SJSA1 (cell line): ENCODE measurements around the gene GJA3. TPM values are rescaled to one million over a fixed set of nuclear protein-coding genes. Genes with fewer than 3 reads are reported as not detected.

ENCODE experiments used
- DNase-seq, 2 experiments: peaks; one replicate each; pipeline ENCODE4 v3.0.0-alpha.2; 2015 to 2020; ENCODE audit warnings: low spot score in 2 of 2, low read depth in 1 of 2
- H3K27ac ChIP-seq: fragments of 250-450 bp; sonication (Bioruptor Pico); 2 replicates; pipeline ENCODE4 v1.5.1; 2020; ENCODE audit warnings: mild to moderate bottlenecking, moderate library complexity
- H3K27me3 ChIP-seq: fragments of 250-450 bp; sonication (Bioruptor Pico); replicated peaks from 2 replicates; pipeline ENCODE4 v1.5.1; 2020; ENCODE audit warnings: mild to moderate bottlenecking, moderate library complexity
- H3K36me3 ChIP-seq: fragments of 250-450 bp; sonication (Bioruptor Pico); 2 replicates; pipeline ENCODE4 v1.5.1; 2020; ENCODE audit warnings: mild to moderate bottlenecking
- H3K4me1 ChIP-seq: fragments of 250-450 bp; sonication (Bioruptor Pico); replicated peaks from 2 replicates; pipeline ENCODE4 v1.6.1; 2021; ENCODE audit warnings: mild to moderate bottlenecking
- H3K4me3 ChIP-seq: fragments of 250-450 bp; sonication (Bioruptor Pico); 2 replicates; pipeline ENCODE4 v1.5.1; 2020; ENCODE audit warnings: mild to moderate bottlenecking
- H3K9me3 ChIP-seq: fragments of 250-450 bp; sonication (Bioruptor Pico); replicated peaks from 2 replicates; pipeline ENCODE4 v1.5.1; 2020; ENCODE audit warnings: mild to moderate bottlenecking
- total RNA-seq: library from RNA; depleted of rRNA; stranded (reverse); fragments of >200 nt; shearing (Covaris generic); gene quantifications from 2 replicates; pipeline ENCODE4 v1.2.3, GENCODE V29; 2014; rRNA removed

The GJA3 gene
- total RNA-seq, result not detected in 2 replicates

DNA sequence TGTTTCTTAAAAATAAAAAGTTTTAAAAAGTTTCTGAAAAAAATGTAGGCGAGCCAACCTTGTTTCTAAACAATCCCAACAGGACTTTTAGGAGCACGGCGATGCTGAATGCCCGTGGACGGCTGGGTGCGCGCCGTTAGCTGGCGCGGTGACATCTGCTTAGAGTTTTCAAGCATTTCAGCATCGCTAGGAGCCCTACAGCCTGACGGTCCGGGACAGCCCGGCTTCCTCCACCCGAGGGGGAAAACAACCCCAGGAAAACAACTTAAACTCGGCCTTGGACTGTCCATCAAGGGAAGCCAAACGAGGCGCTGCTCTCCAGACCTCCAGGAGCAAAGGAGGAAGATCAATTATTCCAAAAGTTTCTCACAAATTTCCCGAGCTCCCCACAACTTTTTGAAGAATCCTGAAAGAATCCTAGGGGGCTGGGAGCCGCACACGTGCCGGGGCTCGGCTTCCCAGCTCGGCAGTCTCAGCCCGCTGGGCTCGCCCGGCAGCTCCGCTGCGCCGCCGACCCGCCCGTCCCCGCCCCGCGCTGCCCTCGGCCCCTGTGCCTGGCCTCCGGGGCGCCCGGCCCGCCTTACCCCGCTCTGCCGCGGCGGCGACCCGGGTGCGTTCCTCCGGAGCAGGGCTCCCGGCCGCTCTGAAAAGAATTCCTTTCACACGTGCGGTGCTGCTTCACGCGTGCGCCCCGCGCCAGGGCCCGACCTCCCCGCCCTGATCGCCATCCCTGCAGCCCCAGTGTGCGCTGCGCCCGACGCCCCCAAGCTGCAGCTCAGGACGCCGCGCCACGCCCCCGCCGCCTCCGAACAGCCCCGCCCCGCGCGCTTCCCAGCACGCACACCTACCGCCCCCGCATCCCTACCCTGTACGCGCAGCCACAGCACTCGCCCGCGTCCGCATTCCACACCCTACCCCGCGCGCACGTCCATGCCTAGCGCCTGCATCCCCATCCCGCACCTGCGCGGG lies at the start of gene GJA3:
Gene GJA3, minus strand, starts transcription at position 747 of the 969 bp plus-strand sequence. CDS start 17,764 bp downstream, outside the sequence.
- Histone ChIP-seq H3K9me3 (no peaks in the 10 kb centered on the region; the same call in 1 of the 2 replicates), H3K27me3 (peaks cover 39% of the 10 kb centered on the region), H3K27ac (no peak within 1 kb of the TSS), H3K36me3 (no peaks in the 10 kb centered on the region), H3K4me3 (peak within 1 kb of the TSS; percentile 31), H3K4me1 (peaks cover 20% of the 10 kb centered on the region)
- peak in 1 of 2 experiments; percentile 6 for DNase-seq

DNA sequence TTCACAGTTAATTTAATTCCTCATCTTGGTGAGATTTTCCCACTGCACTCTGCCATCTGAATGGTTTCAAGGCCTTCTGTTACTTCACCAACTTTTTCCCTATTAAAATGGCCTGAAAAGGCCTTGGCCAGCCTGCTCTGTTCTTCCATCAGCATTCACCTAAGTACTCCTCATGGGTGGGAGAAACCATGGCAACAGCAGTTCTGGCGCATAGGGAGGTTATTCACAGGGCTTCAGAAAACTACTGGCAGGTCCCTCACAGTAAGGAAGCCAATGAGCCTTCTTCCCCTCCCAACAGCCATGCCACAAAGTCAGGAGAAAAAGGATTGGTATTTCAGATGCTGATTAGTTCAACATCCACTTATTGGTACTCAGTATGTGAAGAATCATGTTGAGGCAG lies 49.1 kb upstream of the GJA3 start:
- no peaks in the 10 kb centered on the region for H3K36me3 ChIP-seq
- H3K9me3 ChIP-seq, result no peaks in the 10 kb centered on the region
- no peak overlapping the region for H3K4me3 ChIP-seq
- no peak overlapping the region for H3K27ac ChIP-seq
- no peaks in the 10 kb centered on the region for H3K4me1 ChIP-seq
- no peak for DNase-seq
- no peaks in the 10 kb centered on the region; the same call in 1 of the 2 replicates for H3K27me3 ChIP-seq

DNA sequence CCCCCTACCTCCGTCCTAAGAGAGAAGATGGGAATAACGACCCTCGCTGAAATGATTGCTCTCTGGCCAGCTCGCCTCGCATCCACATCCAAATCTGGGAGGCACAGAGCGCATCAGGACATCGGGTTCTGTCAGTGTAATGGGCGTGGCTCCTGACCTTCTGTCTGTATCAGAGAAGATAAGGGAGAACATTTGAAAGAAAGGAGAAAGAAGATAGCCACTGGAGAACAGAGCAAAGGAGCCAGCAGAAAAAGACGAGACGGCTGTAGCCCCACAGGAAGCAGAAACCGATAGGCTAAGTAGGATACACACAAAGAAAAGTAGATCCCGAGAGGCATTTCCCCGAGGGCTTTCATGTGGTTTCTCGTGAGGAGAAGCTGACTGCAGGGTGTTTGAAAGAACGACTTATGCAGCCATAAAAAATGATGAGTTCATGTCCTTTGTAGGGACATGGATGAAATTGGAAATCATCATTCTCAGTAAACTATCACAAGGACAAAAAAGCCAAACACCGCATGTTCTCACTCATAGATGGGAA lies 45.9 kb upstream of the GJA3 start:
- no peaks in the 10 kb centered on the region for H3K4me1 ChIP-seq
- H3K4me3 ChIP-seq, result no peak overlapping the region
- no peaks in the 10 kb centered on the region; the same call in 1 of the 2 replicates for H3K27me3 ChIP-seq
- no peaks in the 10 kb centered on the region for H3K36me3 ChIP-seq
- H3K9me3 ChIP-seq, result no peaks in the 10 kb centered on the region
- no peak overlapping the region for H3K27ac ChIP-seq
- DNase-seq, result no peak

DNA sequence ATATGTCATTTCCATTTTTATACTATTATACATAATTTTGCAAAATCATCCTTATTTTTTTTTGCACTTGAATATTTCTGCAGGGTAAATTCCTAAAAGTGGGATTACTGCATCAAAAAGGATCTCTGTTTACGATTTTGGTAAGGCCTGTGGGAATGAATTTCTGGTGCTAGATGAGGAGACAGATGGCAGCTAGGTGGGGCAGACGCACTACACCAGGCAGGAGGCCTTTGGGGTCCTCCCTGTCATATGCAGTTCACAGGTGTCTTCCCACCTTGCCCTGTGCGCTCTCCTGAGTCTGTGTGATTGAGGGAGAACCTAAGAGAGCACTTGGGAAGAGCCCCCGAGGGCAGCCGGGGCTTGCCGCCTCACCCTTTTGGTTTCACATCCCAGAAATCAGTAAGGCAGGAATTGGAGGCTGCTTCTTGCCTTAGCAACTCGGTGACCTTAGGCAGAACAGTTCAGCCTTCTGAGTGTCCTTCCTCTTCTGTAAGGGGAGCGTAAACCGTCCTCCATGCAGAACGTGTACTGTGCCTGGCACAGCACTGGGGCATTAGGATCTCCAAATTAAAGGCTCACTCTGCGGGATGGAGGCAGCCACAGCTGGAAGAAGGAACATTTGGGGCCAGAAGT lies 45.3 kb upstream of the GJA3 start:
- DNase-seq, result no peak
- Histone ChIP-seq H3K27me3 (no peaks in the 10 kb centered on the region; the same call in 1 of the 2 replicates), H3K4me3 (no peak overlapping the region), H3K36me3 (no peaks in the 10 kb centered on the region), H3K27ac (no peak overlapping the region), H3K9me3 (no peaks in the 10 kb centered on the region), H3K4me1 (no peaks in the 10 kb centered on the region)

DNA sequence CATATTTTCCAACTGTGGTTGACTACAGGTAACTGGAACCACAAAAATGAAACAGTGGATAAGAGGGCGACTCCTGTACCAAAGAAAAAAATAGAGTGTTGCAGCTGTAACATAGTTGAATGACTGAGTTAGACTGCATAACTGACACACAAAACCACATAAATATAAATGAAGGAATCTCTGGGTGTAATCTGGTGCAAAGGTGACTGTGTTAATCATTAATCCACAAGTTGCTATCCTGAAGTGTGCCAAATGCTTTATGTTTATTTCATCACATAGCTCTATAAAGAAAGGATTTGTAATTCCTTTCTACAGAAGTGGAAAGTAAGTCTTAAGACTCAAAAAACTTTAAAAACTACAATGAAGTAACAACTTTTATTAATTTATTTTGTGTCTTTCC lies 37.9 kb upstream of the GJA3 start:
- Histone ChIP-seq H3K4me1 (no peaks in the 10 kb centered on the region), H3K27ac (no peak overlapping the region), H3K9me3 (no peaks in the 10 kb centered on the region), H3K4me3 (no peak overlapping the region), H3K36me3 (no peaks in the 10 kb centered on the region), H3K27me3 (peaks cover 34% of the 10 kb centered on the region)
- DNase-seq, result no peak

DNA sequence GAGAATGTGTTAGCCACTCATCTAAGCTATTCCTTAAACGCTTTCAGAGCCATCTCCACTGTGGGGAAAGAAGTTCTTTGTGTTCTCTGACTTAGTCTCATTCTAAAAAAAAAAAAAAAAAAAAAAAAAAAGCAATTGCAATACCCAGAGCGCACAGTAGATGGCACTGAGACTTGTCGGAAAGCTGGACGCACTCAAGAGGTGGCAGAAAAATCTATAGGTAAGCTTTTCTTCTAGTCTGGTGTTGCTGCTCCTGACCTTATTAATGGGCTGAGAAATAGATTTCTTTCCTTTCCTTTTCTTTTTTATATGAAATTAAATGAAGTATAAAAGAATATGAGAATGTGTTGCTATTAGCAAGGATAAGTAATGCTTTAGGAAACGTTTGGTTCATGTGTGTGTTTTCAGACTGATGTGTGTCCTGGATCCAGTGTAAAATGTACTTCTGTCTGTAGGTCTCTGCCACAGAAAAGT lies 36.5 kb upstream of the GJA3 start:
- H3K27me3 ChIP-seq, result peaks cover 46% of the 10 kb centered on the region
- DNase-seq, result peak in 1 of 2 experiments; percentile 60

DNA sequence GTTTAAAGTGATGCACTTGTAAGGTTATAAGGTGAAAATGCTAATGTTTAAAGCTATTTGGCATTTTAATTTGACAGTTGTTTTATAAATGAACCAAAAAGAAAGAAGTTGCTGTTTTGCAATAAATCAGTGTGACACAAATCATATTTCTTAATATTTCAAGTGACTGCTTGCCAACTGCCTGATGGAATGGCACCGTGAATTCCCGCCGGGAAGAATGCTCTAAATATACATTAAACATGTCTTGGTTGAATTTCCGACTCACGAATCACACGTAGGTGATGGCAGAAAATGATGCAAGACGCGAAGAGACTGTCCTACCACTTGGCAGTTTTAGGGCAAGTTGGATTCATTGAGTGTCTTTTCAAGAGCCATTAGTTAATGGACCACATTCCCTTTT lies 34.9 kb upstream of the GJA3 start:
- no peak for DNase-seq
- no peak overlapping the region for H3K4me3 ChIP-seq

More for the DNA sequence above, 36.5 kb upstream of the GJA3 start:
- Histone ChIP-seq H3K27ac (no peak overlapping the region), H3K4me1 (peaks cover 4% of the 10 kb centered on the region), H3K9me3 (no peaks in the 10 kb centered on the region), H3K4me3 (no peak overlapping the region), H3K36me3 (no peaks in the 10 kb centered on the region)

DNA sequence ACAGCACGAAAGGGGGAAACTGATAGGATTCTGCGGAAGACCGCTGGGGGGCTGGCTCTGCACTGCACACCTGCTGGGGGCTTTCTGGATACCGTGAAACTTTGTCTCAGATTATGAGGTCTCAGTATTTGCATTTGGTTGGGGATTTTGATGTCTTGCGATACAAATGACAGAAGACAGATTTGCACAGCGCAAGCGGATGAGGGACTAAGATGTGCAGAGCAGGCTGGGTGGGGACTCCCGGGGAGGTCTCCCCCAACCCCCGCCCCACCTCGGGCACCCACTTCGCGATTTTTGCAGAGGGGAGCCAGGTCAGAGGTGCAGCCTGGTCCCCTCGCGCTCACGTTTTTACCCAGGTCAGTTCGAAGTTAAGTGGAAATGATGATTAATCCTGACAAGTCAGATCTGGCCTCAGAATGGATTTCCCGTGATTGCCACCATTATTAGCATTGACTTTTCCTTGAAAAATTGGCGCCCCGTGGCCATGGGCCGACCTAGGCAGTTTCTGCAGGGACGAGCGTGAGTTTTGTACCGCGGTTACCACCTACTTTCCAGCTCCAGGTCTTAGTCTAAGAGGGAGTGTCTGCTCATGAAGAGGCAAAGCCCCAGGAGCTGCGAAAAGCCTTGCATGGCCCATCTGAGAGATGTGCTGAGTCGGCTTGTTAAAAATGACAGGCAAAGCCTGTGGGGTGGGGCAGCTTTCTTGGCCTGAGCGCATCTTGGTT lies 33.2 kb upstream of the GJA3 start:
- Histone ChIP-seq H3K27me3 (peaks cover 52% of the 10 kb centered on the region), H3K4me3 (no peak overlapping the region), H3K36me3 (no peaks in the 10 kb centered on the region), H3K4me1 (peaks cover 15% of the 10 kb centered on the region), H3K27ac (no peak overlapping the region), H3K9me3 (no peaks in the 10 kb centered on the region)
- DNase-seq, result no peak

More for the DNA sequence above, 34.9 kb upstream of the GJA3 start:
- H3K27ac ChIP-seq, result no peak overlapping the region
- H3K36me3 ChIP-seq, result no peaks in the 10 kb centered on the region
- no peaks in the 10 kb centered on the region for H3K9me3 ChIP-seq
- H3K27me3 ChIP-seq, result peaks cover 52% of the 10 kb centered on the region
- H3K4me1 ChIP-seq, result peaks cover 7% of the 10 kb centered on the region

DNA sequence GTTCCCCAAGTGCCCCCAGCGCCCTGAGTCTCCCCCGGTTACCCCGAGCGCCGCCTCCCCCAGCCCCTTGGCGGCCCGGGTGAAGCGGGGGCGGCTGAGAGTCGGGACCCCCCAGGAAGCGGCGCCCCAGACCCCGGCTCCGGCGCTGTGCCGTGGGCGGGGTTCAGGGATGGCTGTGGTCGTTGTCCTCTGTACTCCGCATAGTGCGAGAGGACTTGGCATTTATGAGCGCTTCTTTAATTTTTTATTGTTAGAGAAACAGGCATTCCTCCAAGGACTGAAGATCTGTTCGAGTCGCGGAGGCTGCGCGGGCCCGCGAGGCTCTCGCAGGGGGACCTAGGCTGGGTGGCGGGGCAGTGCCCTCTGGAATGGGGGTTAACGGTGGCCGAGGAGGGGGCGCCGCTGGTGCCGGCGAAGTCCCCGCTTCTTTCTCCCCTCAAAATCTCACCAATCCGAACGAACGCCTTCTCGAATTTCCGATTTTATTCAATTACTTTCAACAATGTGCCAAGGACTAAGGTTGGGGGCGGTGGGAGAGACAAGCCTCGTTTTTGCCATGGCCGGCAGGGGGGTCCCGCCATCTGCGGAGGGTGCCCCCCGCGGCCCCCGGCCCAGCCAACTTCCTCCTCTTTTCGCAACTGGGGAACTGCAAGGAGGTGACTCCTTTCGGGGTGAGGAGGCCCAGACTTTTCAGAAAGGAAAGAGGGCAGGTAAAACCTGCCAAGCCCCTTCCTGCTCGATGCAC lies 32.5 kb upstream of the GJA3 start:
- H3K9me3 ChIP-seq, result no peaks in the 10 kb centered on the region
- H3K4me1 ChIP-seq, result peaks cover 15% of the 10 kb centered on the region
- DNase-seq, result no peak
- no peaks in the 10 kb centered on the region for H3K36me3 ChIP-seq
- H3K27ac ChIP-seq, result no peak overlapping the region
- no peak overlapping the region for H3K4me3 ChIP-seq
- peaks cover 52% of the 10 kb centered on the region for H3K27me3 ChIP-seq

DNA sequence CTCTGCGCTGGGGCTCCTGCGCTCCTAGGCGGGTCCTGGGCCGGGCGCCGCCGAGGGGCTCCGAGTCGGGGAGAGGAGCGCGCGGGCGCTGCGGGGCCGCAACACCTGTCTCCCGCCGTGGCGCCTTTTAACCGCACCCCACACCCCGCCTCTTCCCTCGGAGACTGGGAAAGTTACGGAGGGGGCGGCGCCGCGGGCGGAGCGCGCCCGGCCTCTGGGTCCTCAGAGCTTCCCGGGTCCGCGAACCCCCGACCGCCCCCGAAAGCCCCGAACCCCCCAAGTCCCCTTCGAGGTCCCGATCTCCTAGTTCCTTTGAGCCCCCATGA lies 31.9 kb upstream of the GJA3 start, which contains the start of gene GJB2:
Gene GJB2, minus strand, starts transcription at position 103 of the 326 bp plus-strand sequence. CDS start 3,357 bp downstream, outside the sequence.
- Histone ChIP-seq H3K36me3 (no peaks in the 10 kb centered on the region), H3K27me3 (peaks cover 52% of the 10 kb centered on the region), H3K4me1 (peaks cover 15% of the 10 kb centered on the region), H3K9me3 (no peaks in the 10 kb centered on the region), H3K27ac (no peak within 1 kb of the TSS), H3K4me3 (no peak within 1 kb of the TSS)
- DNase-seq, result no peak

DNA sequence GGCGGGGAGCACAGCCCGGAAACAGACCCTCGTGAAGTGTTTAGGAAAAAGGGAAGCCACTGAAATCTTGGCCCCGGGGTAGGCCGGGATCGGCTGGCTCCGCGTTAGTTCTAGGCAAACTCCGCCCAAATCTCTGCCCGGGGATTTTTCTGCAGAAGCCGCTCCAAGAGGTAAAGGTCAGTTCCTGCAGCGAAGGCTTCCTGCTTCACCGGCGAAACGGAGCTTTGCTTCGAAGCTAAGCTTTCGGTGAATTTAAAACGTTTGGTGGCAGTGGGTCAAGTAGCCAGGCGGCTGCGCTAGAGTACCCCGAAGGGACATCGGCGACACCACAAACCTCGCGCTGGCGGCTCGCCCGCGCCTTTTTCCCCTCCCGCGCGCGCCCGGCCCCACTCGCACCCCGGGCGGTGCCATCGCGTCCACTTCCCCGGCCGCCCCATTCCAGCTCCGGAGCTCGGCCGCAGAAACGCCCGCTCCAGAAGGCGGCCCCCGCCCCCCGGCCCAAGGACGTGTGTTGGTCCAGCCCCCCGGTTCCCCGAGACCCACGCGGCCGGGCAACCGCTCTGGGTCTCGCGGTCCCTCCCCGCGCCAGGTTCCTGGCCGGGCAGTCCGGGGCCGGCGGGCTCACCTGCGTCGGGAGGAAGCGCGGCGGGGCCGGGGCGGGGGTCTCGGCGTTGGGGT lies 31.4 kb upstream of the GJA3 start:
- Histone ChIP-seq H3K9me3 (no peaks in the 10 kb centered on the region), H3K27ac (no peak overlapping the region), H3K4me1 (peaks cover 15% of the 10 kb centered on the region), H3K36me3 (no peaks in the 10 kb centered on the region), H3K4me3 (no peak overlapping the region), H3K27me3 (peaks cover 52% of the 10 kb centered on the region)
- no peak for DNase-seq

DNA sequence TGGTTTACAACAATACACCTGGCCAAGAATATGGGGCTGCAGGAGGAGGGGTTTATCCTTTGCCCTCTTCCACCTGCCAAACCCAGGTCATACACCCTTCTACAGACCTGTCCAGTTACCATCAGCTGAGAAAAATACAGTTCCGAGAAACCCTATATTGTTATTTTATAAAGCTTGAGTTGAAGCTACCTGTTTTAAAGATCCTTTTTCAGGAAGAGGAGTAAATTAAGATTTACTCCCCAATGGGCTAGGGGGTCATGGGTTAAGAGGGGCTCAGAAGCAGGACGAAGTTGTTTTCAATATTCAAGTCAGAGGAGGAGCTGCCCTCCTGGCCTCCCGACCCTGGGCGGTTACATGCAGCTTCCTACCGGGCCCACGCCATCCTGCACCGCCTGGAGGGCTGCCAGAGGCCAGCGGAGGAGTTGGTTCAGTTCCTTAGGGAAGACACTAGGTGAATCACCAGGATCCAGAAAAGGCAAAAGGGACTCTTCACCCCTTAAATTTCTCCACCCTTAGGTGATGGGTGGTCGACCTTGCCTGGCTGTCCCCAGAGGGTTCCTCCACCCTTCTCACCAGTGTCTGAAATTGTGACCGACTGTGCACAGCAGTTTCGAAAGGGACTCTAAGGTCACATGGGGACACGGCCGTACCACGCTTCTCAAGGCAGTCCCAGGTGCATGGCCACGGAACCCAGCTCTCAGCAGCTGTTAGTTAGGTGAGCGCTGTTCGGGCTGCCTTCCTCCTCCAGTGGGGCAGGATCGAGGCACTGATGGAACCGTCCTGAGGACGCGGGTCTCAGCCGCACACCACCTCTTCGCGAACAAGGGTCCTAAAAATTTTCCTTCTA lies 30.7 kb upstream of the GJA3 start:
- peaks cover 46% of the 10 kb centered on the region for H3K27me3 ChIP-seq

More for the DNA sequence above, 30.7 kb upstream of the GJA3 start:
- H3K27ac ChIP-seq, result no peak overlapping the region
- no peak for DNase-seq
- peaks cover 15% of the 10 kb centered on the region for H3K4me1 ChIP-seq
- H3K9me3 ChIP-seq, result no peaks in the 10 kb centered on the region
- no peak overlapping the region for H3K4me3 ChIP-seq
- H3K36me3 ChIP-seq, result no peaks in the 10 kb centered on the region
